Osteocyte (in vitro differentiated cells): Measurements from ENCODE around the gene CSH1. TPM values are rescaled to one million over a fixed set of nuclear protein-coding genes. Genes with fewer than 3 reads are reported as not detected.
"Not testable (repeated sequence)": the region's sequence is repeated elsewhere in the genome, so short reads cannot be mapped to it uniquely, and the experiment has no call there.

Experiments
- DNase-seq: peaks from one replicate; pipeline ENCODE4 v3.0.0; 2021; ENCODE audit warnings: mixed read lengths; ENCODE audit not compliant: unreplicated experiment; ENCODE audit errors: extremely low spot score
- H3K27ac Mint-ChIP-seq: one replicate; pipeline ENCODE4 v1.8.0; 2021; ENCODE audit warnings: mild to moderate bottlenecking, mixed read lengths; ENCODE audit not compliant: unreplicated experiment
- H3K27me3 Mint-ChIP-seq: one replicate; pipeline ENCODE4 v1.8.0; 2021; ENCODE audit warnings: mixed read lengths; ENCODE audit not compliant: unreplicated experiment
- H3K36me3 Mint-ChIP-seq: one replicate; pipeline ENCODE4 v1.8.0; 2021; ENCODE audit warnings: mixed read lengths; ENCODE audit not compliant: unreplicated experiment
- H3K4me1 Mint-ChIP-seq: one replicate; pipeline ENCODE4 v1.8.0; 2021; ENCODE audit warnings: mixed read lengths; ENCODE audit not compliant: unreplicated experiment
- H3K4me3 Mint-ChIP-seq: one replicate; pipeline ENCODE4 v1.8.0; 2021; ENCODE audit warnings: mild to moderate bottlenecking, moderate library complexity, mixed read lengths; ENCODE audit not compliant: unreplicated experiment
- H3K9me3 Mint-ChIP-seq: one replicate; pipeline ENCODE4 v1.8.0; 2021; ENCODE audit warnings: mixed read lengths; ENCODE audit not compliant: unreplicated experiment
- long read RNA-seq: library from polyadenylated mRNA; unstranded; transcript quantifications from one replicate; pipeline ENCODE4 v2.0.0, GENCODE V29; 2021
- total RNA-seq: library from RNA; stranded (reverse); gene quantifications from 2 replicates; pipeline ENCODE4 v1.2.1, GENCODE V29; 2021
- TF ChIP-seq, protein P1 (sequence below): fragments of 200-600 bp; sonication (generic); IDR thresholded peaks from 2 replicates; pipeline ENCODE4 v1.5.0; 2021; ENCODE audit warnings: antibody characterized with exemption, mild to moderate bottlenecking, moderate library complexity

The CSH1 gene
- total RNA-seq = not detected in 2 replicates
- long read RNA-seq = 0 reads

DNA sequence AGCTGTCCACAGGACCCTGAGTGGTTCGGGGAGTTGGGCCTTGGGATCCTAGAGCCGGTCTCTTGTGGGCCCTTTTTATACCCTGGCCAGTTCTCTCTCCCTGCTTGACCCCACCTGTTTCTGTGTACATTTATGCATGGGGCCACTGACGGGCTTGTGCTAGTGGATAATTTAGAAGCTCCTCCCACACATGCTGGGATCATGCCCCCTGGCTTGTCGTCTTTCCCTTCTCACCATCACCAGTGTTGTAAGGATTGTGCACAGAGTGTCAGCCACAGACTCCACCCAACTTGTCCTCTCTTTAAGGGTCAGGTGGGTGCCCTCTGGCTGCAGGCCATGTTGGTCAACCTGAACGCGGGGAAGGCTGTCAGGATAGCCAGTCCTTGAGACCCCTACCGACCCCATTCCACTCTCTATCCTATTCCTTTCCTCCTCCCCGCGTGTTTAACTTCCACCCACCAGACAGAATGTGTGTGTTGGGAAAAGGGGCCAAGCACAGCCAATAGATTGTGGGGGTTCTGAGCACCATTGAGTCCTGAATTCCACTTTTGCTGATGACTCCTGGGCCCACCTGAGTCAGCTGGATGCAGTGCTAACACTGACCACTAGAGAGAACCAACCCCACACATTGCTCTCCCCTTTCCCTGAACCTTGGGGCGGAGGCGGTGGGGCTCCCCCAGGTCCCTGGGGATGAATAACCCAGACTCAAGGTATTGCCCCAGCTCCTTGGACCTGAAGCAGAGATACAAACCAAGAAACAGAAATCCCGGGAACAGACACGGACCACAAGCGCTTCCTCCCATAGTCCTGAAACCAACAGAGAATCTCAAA is at the start of gene CSH1:
Gene CSH1 (minus strand): TSS at position 51 of the 831 bp plus-strand sequence. CDS start 63 bp downstream, outside the sequence.
- H3K4me3 Mint-ChIP-seq, H3K9me3 Mint-ChIP-seq, H3K36me3 Mint-ChIP-seq, H3K4me1 Mint-ChIP-seq, DNase-seq, H3K27ac Mint-ChIP-seq: not testable (repeated sequence)
- peaks cover 45% of the 10 kb centered on the region for H3K27me3 Mint-ChIP-seq

DNA sequence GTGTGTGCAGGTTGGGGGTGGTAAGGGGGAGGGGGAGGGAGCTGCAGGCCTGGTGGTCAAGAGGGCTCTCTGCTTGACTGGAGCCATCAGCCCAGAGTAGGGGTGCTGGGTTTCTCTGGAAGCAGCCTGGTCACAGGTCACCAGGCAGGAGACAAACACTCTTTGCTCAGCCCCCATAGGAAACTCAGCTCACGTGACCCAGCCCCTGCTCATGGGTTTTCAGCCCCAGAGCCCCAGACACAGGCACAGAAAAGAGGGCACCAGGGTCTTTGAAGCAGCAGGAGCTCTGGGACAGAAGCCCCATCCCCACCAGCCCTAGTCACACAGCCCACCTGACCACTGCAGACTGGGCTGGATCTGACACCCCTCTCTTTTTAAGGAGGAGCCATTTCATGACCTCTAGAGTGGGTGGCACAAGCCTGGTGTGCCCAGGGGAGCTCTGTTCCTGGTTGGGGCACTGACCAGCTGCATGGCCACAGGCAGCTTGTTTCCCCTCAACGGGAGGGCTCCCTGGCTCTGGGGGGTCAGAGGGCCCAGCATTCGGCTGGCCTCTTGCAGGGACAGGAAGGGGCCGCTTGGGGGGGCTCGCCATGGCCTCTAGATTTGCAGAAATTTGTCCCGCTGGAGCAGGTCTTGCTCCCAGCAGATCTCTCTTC is 49.5 kb upstream of the CSH1 start:
- Mint-ChIP-seq H3K36me3 (no peaks in the 10 kb centered on the region), H3K27me3 (peaks cover 2% of the 10 kb centered on the region), H3K9me3 (no peaks in the 10 kb centered on the region), H3K4me3 (no peak overlapping the region), H3K4me1 (no peaks in the 10 kb centered on the region), H3K27ac (no peak overlapping the region)
- DNase-seq = no peak
- TF ChIP-seq, protein P1, sequence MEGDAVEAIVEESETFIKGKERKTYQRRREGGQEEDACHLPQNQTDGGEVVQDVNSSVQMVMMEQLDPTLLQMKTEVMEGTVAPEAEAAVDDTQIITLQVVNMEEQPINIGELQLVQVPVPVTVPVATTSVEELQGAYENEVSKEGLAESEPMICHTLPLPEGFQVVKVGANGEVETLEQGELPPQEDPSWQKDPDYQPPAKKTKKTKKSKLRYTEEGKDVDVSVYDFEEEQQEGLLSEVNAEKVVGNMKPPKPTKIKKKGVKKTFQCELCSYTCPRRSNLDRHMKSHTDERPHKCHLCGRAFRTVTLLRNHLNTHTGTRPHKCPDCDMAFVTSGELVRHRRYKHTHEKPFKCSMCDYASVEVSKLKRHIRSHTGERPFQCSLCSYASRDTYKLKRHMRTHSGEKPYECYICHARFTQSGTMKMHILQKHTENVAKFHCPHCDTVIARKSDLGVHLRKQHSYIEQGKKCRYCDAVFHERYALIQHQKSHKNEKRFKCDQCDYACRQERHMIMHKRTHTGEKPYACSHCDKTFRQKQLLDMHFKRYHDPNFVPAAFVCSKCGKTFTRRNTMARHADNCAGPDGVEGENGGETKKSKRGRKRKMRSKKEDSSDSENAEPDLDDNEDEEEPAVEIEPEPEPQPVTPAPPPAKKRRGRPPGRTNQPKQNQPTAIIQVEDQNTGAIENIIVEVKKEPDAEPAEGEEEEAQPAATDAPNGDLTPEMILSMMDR = no peak

DNA sequence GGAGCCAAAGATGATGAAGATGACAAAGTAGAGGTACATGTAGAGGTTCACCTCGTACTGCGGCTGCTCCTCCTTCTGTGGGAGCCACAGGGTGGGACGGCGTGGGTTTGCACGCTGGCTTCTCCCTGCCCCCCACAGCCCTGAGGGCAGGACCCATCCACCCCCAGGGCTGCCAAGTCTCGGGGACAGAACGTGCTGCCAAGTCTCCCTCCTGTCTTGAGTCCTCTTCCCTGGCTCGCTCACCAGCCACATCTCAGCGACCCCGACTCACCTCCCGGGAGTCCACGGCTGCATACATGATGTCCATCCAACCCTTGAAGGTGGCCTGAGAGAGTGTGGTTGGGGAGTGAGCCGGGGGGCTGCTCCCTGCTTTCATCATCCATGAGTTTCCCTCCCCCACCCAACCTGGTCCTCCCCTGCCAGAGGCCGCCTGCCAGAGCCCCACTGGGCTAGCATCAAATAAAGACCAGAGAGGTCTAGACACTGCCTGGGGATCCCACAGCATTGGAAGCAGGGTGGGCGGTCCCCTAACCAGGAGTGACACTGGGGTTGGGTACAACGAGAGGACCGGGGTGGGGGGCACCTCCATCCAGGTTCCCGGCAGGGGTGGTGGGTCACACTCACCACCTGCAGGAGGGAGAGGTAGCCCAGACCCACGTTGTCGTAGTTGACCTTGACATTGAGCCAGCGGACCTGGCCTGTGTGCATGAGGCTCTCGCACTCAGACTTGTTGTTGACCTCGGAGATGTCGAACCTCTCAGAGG is 48.5 kb upstream of the CSH1 start:
- TF ChIP-seq, protein P1 = no peak
- Mint-ChIP-seq H3K9me3 (no peaks in the 10 kb centered on the region), H3K4me1 (no peaks in the 10 kb centered on the region), H3K36me3 (no peaks in the 10 kb centered on the region), H3K27me3 (no peaks in the 10 kb centered on the region), H3K27ac (no peak overlapping the region), H3K4me3 (no peak overlapping the region)
- no peak for DNase-seq

DNA sequence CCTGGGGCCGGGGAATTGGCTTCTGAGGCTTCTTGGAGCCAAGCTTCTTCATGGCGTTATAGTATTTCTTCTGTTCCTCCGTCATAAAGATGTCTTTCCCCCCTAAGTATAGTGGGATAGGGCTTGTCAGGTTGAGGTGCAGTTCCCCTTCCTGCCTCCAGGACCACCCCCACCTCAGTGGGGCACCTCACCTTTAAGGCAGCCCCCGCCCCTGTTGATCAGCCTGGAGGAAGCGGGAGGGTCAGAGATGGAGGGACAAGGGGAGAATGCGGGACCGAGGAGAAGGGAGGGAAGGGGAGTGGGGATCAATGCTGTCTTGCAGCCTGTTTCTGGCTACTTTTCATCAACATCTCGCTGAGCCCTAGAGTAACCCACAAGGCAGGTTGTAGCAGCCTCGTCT is 47.4 kb upstream of the CSH1 start:
- Mint-ChIP-seq H3K27me3 (no peaks in the 10 kb centered on the region), H3K36me3 (no peaks in the 10 kb centered on the region), H3K27ac (no peak overlapping the region), H3K4me3 (no peak overlapping the region), H3K4me1 (no peaks in the 10 kb centered on the region), H3K9me3 (no peaks in the 10 kb centered on the region)
- no peak for DNase-seq
- TF ChIP-seq, protein P1 = no peak

DNA sequence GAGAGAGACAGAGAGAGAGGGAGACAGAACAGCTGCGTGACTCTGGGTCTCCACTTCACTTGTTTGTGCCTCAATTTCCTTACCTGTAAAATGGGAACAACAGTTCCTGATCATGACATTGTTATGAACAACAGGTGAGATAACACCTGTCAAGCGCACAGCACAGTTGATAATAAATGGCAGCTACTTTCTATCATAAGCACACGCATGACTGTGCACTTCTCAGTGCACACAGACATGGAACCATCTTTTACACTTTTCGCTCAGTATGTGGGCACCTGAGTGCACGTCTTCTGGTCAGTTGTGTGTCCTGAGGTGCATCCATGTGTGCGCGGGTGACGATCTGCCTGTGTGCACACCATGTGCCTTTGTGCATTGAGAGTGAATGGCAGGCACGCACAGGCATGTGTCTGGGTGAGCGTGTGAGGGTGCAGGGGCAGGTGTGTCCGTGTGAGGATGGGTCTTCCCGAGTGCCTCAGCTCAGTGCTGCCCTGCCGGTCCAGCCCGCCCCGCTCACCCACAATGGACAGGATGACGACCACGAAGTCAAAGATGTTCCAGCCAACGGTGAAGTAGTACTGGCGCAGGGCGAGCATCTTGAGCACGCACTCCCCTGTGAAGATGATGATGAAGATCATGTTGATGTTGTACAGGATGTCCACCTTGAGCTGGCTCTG is 46.1 kb upstream of the CSH1 start:
- Mint-ChIP-seq H3K27ac (no peak overlapping the region), H3K36me3 (no peaks in the 10 kb centered on the region), H3K4me1 (no peaks in the 10 kb centered on the region), H3K9me3 (no peaks in the 10 kb centered on the region), H3K27me3 (no peaks in the 10 kb centered on the region), H3K4me3 (no peak overlapping the region)
- DNase-seq = no peak
- TF ChIP-seq, protein P1 = no peak
